NCI-H524 treated with DMSO at 0.1 percent for 48 hours (cell line): ENCODE data around the gene TMEM17.

Source experiments
- DNase-seq: peaks from one replicate; lab custom pipeline; 2025; lab: John Stamatoyannopoulos, UW

TMEM17 gene

GRCh38 chr2:62511636-62512035 is 5.6 kb upstream of the TMEM17 start:
- no peak for DNase-seq

DNA sequence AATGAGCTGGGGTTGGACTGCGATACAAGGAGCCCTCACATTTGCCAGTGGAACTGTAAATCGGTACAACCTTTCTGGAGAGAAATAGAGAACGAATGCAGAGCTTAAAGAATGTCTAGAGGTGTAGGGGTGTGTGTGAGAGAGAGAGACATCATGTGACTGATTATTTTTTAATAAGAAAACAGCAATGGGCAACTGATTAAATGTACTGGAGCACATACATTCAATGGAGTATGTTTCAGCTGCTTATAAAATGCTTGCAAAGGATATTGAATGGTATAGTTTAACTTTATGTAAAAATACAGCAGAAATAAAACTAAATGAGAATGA is 391 bp upstream of the TMEM17 start:
- DNase-seq, result peak; percentile 49

DNA sequence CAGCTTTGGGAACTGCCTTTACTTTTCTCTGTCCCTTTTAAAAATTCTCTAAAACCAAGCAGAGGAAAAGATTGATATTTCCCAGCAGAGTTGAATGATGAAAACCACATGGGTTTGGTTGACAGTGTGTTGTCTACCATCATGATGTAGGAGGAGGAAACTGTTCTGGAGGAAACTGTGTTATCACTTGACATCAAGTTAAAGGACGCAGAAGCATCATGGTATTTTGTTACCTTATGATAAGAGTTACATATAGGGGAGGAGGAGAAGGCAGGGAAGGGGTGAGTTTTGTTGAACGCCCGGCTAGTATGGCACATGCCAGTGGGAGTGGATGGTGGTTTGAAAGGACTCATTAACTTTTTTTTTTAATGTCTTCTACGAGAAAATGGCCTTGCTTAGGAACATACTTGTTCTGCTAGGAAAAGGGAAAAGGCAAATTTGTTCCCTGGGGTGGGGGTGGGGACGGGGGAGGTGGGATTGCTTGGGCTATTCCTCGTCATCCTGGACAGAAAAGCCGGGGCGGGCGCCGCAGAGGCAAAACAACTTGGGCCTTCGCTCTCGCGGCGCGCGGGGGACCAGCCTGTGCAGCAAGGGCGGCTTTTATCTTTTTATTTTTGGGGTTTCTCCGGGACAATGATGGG is 766 bp downstream of the TMEM17 start:
- no peak for DNase-seq

- DNase-seq, result no peak
Observed at GRCh38 chr2:62504657-62505056, 1.3 kb downstream of the TMEM17 start.

DNA sequence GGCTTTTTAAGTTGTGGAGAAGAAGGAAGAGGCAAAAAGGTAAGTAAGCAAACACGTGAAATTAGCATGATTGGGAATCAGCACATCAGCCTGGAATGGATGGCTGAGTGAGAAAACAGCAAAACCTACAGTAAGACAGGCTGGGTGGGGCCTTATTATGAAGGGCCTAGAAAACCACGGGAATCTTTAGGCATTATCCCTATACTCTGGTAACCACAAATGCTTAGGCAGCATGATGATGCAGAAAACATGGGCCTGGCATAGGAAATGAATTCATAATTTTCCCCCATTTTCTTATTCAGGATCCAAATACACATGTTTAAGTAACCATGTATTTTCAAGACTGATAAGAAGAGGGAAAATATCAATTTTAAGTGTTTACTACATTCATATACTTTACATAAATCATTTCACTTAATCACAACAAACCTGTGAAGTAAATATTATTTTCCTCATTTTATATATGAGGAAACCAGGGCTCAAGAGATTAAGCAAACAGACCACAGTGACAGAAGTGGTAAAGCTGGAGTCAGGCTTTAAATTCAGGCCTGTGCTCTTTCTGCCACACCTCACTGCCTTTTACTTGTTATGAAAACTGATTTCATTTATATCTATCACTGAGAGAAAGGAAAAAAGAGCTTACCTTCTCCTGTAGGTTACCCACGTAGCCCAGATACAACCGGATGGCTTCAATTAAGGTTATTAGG is 4.0 kb downstream of the TMEM17 start:
- DNase-seq, result no peak

DNA sequence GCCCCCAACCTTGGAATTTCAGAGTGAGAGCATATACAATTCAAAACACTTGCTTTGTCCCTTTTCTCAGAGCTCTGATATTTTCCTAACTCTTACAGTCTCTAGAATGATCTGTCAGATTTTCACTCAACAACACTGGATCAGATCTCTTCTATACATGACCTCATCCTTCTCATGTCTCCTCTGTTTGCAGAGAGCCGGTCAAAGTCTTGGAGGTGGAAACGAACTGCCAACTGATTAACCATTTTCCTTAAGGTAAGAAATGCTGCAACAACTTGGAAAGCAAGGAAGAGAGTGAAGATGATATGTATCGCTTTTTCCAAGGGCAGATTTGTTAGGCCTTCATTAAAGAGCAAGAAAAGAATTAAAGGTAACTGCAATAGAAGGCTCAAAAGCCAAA is 4.9 kb downstream of the TMEM17 start:
- no peak for DNase-seq

- DNase-seq, result no peak
Observed at GRCh38 chr2:62499430-62500060, 6.5 kb downstream of the TMEM17 start.

- DNase-seq, result no peak
Observed at GRCh38 chr2:62498739-62499138, 7.3 kb downstream of the TMEM17 start.

GRCh38 chr2:62495761-62496160 is 10.2 kb downstream of the TMEM17 start:
- no peak for DNase-seq

- DNase-seq, result no peak
Observed at GRCh38 chr2:62492048-62492447, 13.9 kb downstream of the TMEM17 start.

DNA sequence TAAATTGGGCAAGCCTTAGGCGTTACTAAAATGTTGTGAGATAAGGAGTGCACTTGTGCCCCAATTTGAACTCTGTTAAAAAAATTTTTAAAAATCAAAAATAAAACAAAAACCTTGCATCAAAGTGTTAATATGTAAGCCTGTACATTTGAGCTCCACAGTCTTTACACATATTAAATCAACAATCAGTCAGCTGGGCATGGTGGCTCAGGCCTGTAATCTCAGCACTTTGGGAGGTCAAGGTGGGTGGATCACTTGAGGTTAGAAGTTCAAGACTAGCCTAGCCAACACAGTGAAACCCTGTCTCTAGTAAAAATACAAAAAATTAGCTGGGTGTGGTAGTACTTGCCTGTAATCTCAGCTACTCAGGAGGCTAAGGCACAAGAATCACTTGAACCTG is 16.3 kb downstream of the TMEM17 start:
- no peak for DNase-seq

DNA sequence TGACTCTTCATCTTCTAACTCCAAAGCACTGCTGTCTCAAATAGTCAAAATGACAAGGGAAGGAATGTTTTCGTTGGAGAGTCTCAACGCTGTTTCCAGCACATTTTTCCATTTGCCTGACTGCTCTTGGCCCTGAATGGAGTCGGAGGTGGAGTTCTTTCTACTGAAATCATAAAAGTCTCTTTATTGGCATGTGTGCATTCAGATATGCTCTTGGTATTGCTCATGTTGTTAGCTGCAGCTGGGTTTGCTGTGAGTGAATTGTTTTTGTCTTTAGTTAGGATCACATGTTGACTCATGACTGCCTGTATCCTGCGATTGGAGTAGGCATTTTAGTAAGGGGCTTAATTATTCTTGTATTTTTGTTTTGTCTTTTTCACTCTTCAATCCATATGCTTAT is 16.8 kb downstream of the TMEM17 start:
- DNase-seq, result no peak

DNA sequence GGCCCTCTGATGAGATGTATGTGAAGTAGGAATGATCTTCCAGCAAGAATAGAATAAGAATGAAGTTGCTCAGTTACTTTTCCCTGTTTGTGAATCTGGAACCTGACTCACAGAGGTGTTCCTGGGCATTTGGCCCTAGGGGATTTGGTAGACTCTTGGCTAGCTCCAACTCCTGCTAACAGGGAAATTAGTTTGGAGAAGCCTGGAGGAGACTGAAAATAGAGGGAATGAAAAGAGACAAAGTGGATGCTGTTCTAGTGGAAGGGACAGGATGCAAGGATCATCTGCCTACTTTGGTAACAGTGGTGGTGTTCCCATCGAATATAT is 19.6 kb downstream of the TMEM17 start:
- DNase-seq, result no peak

DNA sequence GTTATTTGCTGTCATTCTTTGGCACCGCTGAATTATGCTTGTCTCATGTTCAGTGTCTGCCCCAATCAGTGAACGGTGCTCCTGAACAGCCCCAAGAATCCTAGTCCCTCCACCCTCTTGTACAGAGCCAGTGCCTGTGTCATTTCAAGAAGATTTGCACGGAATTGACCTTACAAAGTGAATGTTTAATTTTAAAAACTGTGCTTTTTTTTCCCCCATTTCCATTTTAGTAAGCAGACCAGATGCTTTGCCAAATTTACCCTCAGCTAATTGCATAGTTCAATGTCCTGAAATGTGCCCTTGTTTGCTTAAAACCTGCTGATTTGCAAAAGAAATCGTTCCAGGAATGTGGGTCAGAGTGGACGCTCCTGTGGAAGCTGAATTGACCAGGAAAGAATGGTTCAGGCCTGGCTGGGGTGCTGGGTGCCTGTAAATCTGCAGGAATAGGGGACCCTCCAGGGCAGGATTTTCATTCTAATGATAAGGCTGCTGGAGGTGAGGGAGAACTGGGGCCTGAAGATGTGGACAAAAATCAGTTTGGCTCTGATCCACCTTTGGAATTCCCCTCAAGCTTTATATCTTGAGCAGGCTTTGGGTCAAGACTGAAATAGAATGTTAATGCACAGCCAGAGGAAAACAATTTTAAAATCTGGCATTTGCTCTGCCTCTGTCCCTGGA is 20.1 kb downstream of the TMEM17 start:
- DNase-seq, result no peak

DNA sequence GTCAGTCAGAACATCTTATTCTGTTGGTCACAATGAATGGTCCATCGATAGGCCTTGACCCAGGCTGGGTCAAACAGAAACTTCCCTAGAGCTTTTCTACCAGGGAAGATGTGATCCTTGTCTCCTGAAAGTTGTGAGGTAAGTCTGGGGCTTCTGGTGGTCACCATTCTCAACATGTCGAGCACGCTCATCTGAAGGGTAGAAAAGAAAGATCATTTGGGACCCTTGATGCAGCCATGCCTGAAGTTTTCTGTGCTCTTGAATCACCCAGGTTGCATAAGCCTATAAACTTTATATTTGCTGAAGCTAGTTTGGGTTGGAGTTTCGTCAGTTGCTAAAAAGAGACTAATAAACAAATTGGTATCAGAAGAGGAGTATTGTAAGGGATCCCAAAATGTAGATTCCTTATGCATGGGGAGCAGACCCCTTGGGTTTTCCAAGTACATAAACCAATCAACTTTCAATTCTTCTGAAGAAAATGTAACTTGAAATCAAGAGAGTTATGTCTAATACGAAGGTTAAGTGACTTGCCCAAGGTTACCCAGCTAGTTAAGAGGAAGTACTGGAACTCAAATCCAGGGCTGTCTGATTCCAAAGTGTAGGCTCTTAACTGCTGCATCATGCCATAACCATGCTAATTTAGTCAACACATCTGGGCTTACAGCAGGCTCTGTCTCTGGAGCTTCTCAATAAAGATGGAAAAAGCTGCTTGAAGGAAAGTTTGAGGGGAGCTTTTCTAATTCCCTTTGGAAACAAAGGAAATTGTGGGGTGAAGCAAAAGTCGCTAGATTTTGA is 23.2 kb downstream of the TMEM17 start:
- DNase-seq, result no peak

- DNase-seq, result no peak
Observed at GRCh38 chr2:62479917-62480316, 26.1 kb downstream of the TMEM17 start.

GRCh38 chr2:62478093-62478580 is 27.9 kb downstream of the TMEM17 start:
- DNase-seq, result no peak

DNA sequence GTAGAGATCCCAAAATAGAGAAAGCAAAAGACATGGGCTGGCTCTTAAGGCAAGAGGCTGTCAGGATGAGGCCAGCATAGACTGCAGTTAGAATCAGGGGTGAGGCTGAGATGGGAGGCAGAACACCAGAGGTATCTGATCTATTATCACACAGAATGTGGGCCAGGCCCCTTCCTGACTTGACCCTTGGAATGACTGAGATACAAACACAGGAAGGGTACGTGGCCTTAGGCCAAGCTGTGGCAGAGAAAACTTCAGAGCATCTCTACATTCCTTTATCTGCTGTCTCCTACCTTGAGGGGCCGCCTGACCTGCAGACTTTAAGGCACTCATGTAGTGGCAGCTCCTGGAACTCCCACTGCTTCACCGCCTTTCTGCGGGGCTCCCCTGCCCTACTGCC is 28.4 kb downstream of the TMEM17 start:
- DNase-seq, result no peak

DNA sequence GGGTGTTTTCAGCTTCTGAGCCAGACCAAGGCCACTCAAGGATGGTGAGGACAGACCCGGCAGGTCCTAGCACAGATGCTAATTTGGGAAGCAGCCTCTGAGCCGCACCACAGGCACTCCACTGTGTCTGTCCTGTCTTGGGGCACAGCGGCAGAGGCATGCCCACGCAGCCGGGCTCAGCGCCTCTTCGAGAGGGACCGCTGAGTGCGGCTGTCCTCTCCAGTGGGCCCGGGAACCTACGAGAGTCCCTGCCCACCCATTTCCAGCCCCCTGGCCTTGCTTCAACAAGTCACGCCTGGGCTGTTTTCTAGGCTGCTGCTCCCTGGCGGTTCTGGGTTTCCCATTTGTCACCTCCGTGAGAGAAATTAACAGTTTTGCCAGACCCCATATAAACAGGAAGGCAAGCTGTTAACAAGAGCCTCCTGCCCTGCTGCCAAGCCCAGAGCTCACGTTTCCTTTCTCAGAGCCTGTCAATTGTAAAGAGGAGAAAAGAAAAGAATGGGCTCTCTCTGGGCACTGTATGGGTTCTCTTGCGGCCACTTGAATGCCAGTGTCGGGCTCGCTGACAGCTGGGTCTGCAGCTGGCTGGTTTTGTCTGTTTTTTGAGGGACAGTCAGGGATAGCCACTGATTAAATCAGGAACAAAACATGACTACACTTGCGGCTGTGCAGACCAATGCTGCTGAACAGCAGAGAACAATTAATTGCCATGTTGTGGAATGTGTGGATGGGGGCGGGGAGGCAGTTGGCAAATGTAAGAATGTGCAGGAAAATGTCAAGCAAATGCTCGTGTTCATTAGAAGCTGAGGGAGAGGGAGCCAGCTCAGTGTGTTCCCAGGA is 30.6 kb downstream of the TMEM17 start:
- no peak for DNase-seq

DNA sequence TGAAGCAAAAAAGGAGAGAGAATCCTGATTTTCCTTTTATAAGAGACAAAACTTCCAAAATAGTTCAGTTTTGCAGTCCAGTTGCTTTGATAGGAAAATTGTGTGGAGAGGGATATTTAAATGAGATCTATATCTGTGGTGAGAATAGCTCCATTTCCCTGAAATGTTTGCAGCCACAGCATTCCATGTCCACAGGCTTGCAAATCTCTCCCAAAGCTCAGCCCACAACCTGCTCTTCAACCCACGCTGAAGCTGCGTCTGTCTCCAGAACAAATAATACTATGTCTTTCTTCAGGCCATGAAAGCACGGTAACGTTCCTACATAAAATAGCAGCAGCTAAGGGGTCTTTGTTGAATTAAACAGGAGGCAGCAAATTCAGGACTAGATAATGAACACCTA is 31.8 kb downstream of the TMEM17 start:
- no peak for DNase-seq

DNA sequence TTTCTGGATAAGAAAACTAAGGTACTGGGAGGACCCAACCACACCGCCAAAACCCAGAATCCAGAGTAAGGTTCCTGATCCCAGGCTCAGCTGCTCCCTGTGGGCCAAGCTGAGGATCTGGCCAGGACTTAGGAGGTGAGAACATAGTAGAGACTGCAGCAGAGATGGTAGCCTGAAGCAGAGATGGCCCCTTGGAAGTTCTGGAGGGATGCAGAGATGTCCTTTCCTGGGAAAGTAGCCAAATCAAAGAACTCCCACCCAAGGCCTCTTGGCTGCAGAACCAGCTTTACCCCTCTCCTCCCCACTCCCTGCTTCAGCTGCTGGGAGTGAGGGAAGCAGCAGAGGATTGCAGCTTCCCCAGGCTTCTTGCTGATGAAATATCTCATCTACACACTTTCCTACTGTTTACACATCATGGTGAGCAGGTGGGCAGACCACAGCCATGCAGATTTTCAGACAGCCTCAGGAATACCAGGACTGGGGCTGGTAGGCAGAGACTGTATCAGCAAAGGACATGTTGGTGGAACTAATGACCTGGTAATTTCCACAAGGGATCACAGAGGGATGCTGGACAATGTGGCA is 32.7 kb downstream of the TMEM17 start:
- DNase-seq, result no peak
